SK-N-SH (cell line): Measurements from ENCODE around the gene SLC25A51. TPM values are rescaled to one million over a fixed set of nuclear protein-coding genes. Genes with fewer than 3 reads are reported as not detected.

ENCODE experiments used
- CTCF ChIA-PET: fragments of 300-600, 350-600 bp; formaldehyde crosslinking; extraction: SDS; loops from one replicate; lab custom pipeline; 2021; lab: Yijun Ruan, JAX
- POLR2A ChIA-PET: fragments of 350-600 bp; sonication (Branson Sonifier 250); formaldehyde crosslinking; extraction: SDS; loops from one replicate; lab custom pipeline; 2020; ENCODE audit warnings: antibody characterized with exemption, inconsistent platforms; lab: Yijun Ruan, JAX
- DNase-seq: peaks from one replicate; pipeline ENCODE4 v3.0.0; 2012
- H2AFZ ChIP-seq: fragments of 200-600 bp; sonication (generic); 2 replicates; pipeline ENCODE4 v1.8.1; 2016; ENCODE audit warnings: antibody characterized with exemption, mild to moderate bottlenecking, low read depth
- H3F3A ChIP-seq: fragments of 200-600 bp; sonication (generic); replicated peaks from 2 replicates; pipeline ENCODE3; 2016; ENCODE audit warnings: antibody characterized with exemption, mild to moderate bottlenecking; ENCODE audit not compliant: insufficient read depth
- H3K27ac ChIP-seq, 2 experiments: fragments of 200-500 bp in 1 of 2; fragments of 200-600 bp in 1 of 2; sonication (Bioruptor generic) in 1 of 2; sonication (generic), shearing (Covaris generic) in 1 of 2; 2 replicates each; pipeline versions ENCODE4 v1.5.1 to v1.6.1; 2014 to 2016; ENCODE audit warnings: low read depth in 2 of 2, inconsistent platforms in 1 of 2, low read length in 1 of 2, mild to moderate bottlenecking in 1 of 2, mixed read lengths in 1 of 2
- H3K27me3 ChIP-seq: fragments of 200-600 bp; sonication (generic), shearing (Covaris generic); 2 replicates; pipeline ENCODE4 v1.6.1; 2016; ENCODE audit warnings: mixed run types; ENCODE audit not compliant: insufficient read depth
- H3K36me3 ChIP-seq, 2 experiments: fragments of 200-500 bp in 1 of 2; fragments of 200-600 bp in 1 of 2; sonication (Bioruptor generic) in 1 of 2; sonication (generic) in 1 of 2; replicated peaks in 1 of 2; 2 replicates each; pipeline versions ENCODE3 to v1.5.1; 2014 to 2016; ENCODE audit warnings: low read length in 1 of 2, mild to moderate bottlenecking in 1 of 2; ENCODE audit not compliant: insufficient read depth in 2 of 2, control insufficient read depth in 1 of 2
- H3K4me1 ChIP-seq, 2 experiments: fragments of 200-500 bp in 1 of 2; fragments of 200-600 bp in 1 of 2; sonication (Bioruptor generic) in 1 of 2; sonication (generic), shearing (Covaris generic) in 1 of 2; 2 replicates each; pipeline versions ENCODE4 v1.5.1 to v1.6.1; 2014 to 2016; ENCODE audit warnings: low read depth in 1 of 2, low read length in 1 of 2, mixed run types in 1 of 2; ENCODE audit not compliant: insufficient read depth in 2 of 2, control insufficient read depth in 1 of 2
- H3K4me2 ChIP-seq: fragments of 200-600 bp; sonication (generic), shearing (Covaris generic); 2 replicates; pipeline ENCODE4 v1.6.1; 2017; ENCODE audit warnings: mixed run types
- H3K4me3 ChIP-seq, 2 experiments: fragments of 200-500 bp in 1 of 2; fragments of 200-600 bp in 1 of 2; sonication (Bioruptor generic) in 1 of 2; sonication (generic), shearing (Covaris generic) in 1 of 2; 2 replicates each; pipeline versions ENCODE4 v1.5.1 to v1.8.1; 2014 to 2016; ENCODE audit warnings: low read depth in 2 of 2, inconsistent platforms in 1 of 2, low read length in 1 of 2, mild to moderate bottlenecking in 1 of 2, mixed read lengths in 1 of 2, moderate library complexity in 1 of 2
- H3K79me2 ChIP-seq: fragments of 200-600 bp; sonication (generic); 2 replicates; pipeline ENCODE4 v1.8.1; 2017; ENCODE audit warnings: mild to moderate bottlenecking; ENCODE audit not compliant: insufficient read depth
- H3K9ac ChIP-seq: fragments of 200-600 bp; sonication (generic); 2 replicates; pipeline ENCODE4 v1.6.1; 2017; ENCODE audit warnings: mixed run types
- H3K9me2 ChIP-seq: fragments of 200-600 bp; sonication (generic); 2 replicates; pipeline ENCODE4 v1.6.1; 2017; ENCODE audit warnings: mixed run types
- H3K9me3 ChIP-seq: fragments of 200-600 bp; sonication (generic); 2 replicates; pipeline ENCODE4 v1.6.1; 2017; ENCODE audit warnings: mixed run types, mild to moderate bottlenecking, moderate library complexity
- H4K20me1 ChIP-seq: fragments of 200-600 bp; sonication (generic); 2 replicates; pipeline ENCODE4 v1.6.1; 2017; ENCODE audit warnings: mild to moderate bottlenecking, mixed run types; ENCODE audit not compliant: insufficient read depth
- CHD2 ChIP-seq: fragments of 150-350 bp; IDR thresholded peaks from 2 replicates; pipeline ENCODE4 v1.6.1; 2018; ENCODE audit warnings: low read length; ENCODE audit not compliant: partially characterized antibody
- EP300 ChIP-seq, 2 experiments: IDR thresholded peaks; 2 replicates each; pipeline versions ENCODE4 v1.4.0 to v1.6.1; 2012; ENCODE audit warnings: borderline replicate concordance in 1 of 2, low read depth in 1 of 2, low read length in 1 of 2
- FOSL2 ChIP-seq: IDR thresholded peaks from 2 replicates; pipeline ENCODE4 v1.4.0; 2012; ENCODE audit warnings: low read depth, mild to moderate bottlenecking, moderate library complexity, borderline replicate concordance
- FOXM1 ChIP-seq: IDR thresholded peaks from 2 replicates; pipeline ENCODE4 v1.4.0; 2012; ENCODE audit warnings: low read depth, mild to moderate bottlenecking
- GABPA ChIP-seq: IDR thresholded peaks from 2 replicates; pipeline ENCODE4 v1.4.0; 2012; ENCODE audit warnings: low read depth, mild to moderate bottlenecking
- GATA2 ChIP-seq: sonication (generic); formaldehyde crosslinking; IDR thresholded peaks from 2 replicates; pipeline ENCODE4 v1.5.0; 2020; ENCODE audit warnings: mild to moderate bottlenecking, missing genetic modification reagents
- JUND ChIP-seq: IDR thresholded peaks from 2 replicates; pipeline ENCODE4 v1.4.0; 2012
- MEF2A ChIP-seq: IDR thresholded peaks from 2 replicates; pipeline ENCODE4 v1.4.0; 2012; ENCODE audit warnings: low read depth, borderline replicate concordance
- NFIC ChIP-seq: IDR thresholded peaks from 2 replicates; pipeline ENCODE4 v1.4.0; 2012; ENCODE audit warnings: borderline replicate concordance
- NRF1 ChIP-seq: IDR thresholded peaks from 2 replicates; pipeline ENCODE4 v1.6.1; 2012; ENCODE audit warnings: low read depth, mild to moderate bottlenecking, low read length
- SIN3A ChIP-seq: IDR thresholded peaks from 2 replicates; pipeline ENCODE4 v1.6.1; 2012; ENCODE audit warnings: low read depth, mild to moderate bottlenecking, low read length, moderate library complexity, borderline replicate concordance
- TAF1 ChIP-seq: IDR thresholded peaks from 2 replicates; pipeline ENCODE4 v1.6.1; 2012; ENCODE audit warnings: low read depth, mild to moderate bottlenecking, low read length, moderate library complexity, borderline replicate concordance
- TCF12 ChIP-seq: IDR thresholded peaks from 2 replicates; pipeline ENCODE4 v1.4.0; 2012
- USF2 ChIP-seq: fragments of 150-350 bp; IDR thresholded peaks from 2 replicates; pipeline ENCODE4 v1.6.1; 2017; ENCODE audit warnings: antibody characterized with exemption, low read length, low read depth, borderline replicate concordance
- WGBS: methylation state at CpG from one replicate; pipeline ENCODE4 v1.1.6; 2017; ENCODE audit warnings: low lambda C conversion rate; 5-methylcytosine and 5-hydroxymethylcytosine counted together
- polyA plus RNA-seq, 3 experiments: library from polyadenylated mRNA; depleted of rRNA; stranded (reverse); fragments of >200 nt; gene quantifications; 2 replicates each; pipeline ENCODE4 v1.2.3, GENCODE V29; 2012
- TF ChIP-seq, protein P1 (sequence below): fragments of 200-600 bp; sonication (generic); IDR thresholded peaks from 2 replicates; pipeline ENCODE4 v1.6.1; 2017; ENCODE audit warnings: antibody characterized with exemption, mild to moderate bottlenecking, moderate library complexity

SLC25A51 gene
- polyA plus RNA-seq, 1 of the 3 experiments (the other 2 are of a cell fraction), result 13.3 TPM

GRCh38 chr9:37931592-37931991, 27.7 kb upstream of the SLC25A51 start:
- Histone ChIP-seq H3K9me2 (no peaks in the 10 kb centered on the region), H3F3A (peaks cover 29% of the 10 kb centered on the region), H3K9ac (no peak overlapping the region), H3K79me2 (peaks cover 92% of the 10 kb centered on the region), H3K4me3 (no peak overlapping the region), H3K4me2 (no peak overlapping the region), H3K27ac (no peak overlapping the region), H3K4me1 (peaks cover 5 to 62% of the 10 kb centered on the region in 2 experiments; a peak in 3 of 4 replicates), H3K9me3 (0 out of 2 replicates have a peak, but pooled peaks cover 4% of the 10 kb centered on the region), H4K20me1 (no peaks in the 10 kb centered on the region), H3K36me3 (peaks cover 13 to 26% of the 10 kb centered on the region in 2 experiments), H2AFZ (no peak overlapping the region), H3K27me3 (no peaks in the 10 kb centered on the region)
- POLR2A ChIA-PET, result no interaction called here
- WGBS, result 97% methylated on average over 5 of the region's 5 CpGs
- CTCF ChIA-PET, result interaction anchor here (1.0 to 1.3 kb wide), 2 partner anchors 18 to 157 kb away, joined by 4 read pairs; no protein-coding TSS in a partner anchor
- no peak for TF ChIP-seq NRF1
- no peak for TF ChIP-seq CHD2
- no peak for TF ChIP-seq NFIC
- TF ChIP-seq TAF1, result no peak
- no peak for TF ChIP-seq GABPA
- TF ChIP-seq USF2, result no peak
- TF ChIP-seq FOXM1, result no peak
- DNase-seq, result no peak

DNA sequence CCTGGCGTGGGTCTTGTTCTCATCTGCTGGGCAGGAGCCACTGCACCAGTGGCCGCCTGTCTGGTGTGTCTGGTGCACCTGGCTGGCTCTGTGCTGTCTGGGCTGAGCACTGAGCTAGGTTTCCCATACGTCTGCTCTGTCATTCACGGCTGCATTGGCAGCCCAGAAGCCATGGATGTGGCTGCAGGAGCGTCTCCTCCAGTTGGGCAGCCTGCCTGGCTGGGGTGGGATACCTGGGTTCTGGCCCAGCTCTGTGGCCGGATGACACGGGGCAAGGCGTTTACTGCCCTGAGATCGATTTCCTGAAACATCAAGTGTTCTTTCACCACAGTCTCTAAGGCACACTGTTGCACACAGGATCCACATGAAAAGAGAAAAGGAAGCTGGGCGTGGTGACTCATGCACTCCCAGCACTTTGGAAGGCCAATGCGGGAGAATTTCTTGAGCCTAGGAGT, 25.5 kb upstream of the SLC25A51 start:
- POLR2A ChIA-PET, result interaction anchor here (1.2 kb wide), 1 partner anchor 12 kb away, joined by 3 read pairs; no protein-coding TSS in a partner anchor
- Histone ChIP-seq H4K20me1 (peaks cover 3% of the 10 kb centered on the region; the same call in 1 of the 2 replicates), H3K27ac (peak overlapping the region; percentile 68 to 88), H3K9me3 (0 out of 2 replicates have a peak, but pooled peaks cover 4% of the 10 kb centered on the region), H3K4me3 (no peak overlapping the region), H3K27me3 (no peaks in the 10 kb centered on the region), H3K9me2 (no peaks in the 10 kb centered on the region), H2AFZ (no peak overlapping the region), H3K36me3 (peaks cover 14 to 26% of the 10 kb centered on the region in 2 experiments), H3F3A (peaks cover 29% of the 10 kb centered on the region), H3K79me2 (peaks cover 93% of the 10 kb centered on the region), H3K4me1 (peaks cover 15 to 65% of the 10 kb centered on the region in 2 experiments; a peak in 3 of 4 replicates), H3K9ac (no peak overlapping the region), H3K4me2 (no peak overlapping the region)
- 63% methylated on average over 11 of the region's 11 CpGs for WGBS
- CTCF ChIA-PET, result interaction anchor here (0.5 to 1.9 kb wide), 4 partner anchors 9 to 157 kb away, joined by 3 to 16 read pairs (median 4); no protein-coding TSS in a partner anchor
- 0 out of 4 replicates have a peak, but pooled peaks of 1 of the 2 experiments have one; percentile 33 for TF ChIP-seq EP300 (IDR thresholded peaks at IDR 0.05; ENCODE audit: borderline replicate concordance in 1 of 2, low read depth in 1 of 2, low read length in 1 of 2)
- TF ChIP-seq FOXM1, result no peak
- no peak for TF ChIP-seq TAF1
- TF ChIP-seq GABPA, result no peak
- 0 out of 2 replicates have a peak, but pooled peaks have one; percentile 33 for TF ChIP-seq JUND
- no peak for TF ChIP-seq GATA2 (CRISPR knock-in tag)
- TF ChIP-seq, protein P1, sequence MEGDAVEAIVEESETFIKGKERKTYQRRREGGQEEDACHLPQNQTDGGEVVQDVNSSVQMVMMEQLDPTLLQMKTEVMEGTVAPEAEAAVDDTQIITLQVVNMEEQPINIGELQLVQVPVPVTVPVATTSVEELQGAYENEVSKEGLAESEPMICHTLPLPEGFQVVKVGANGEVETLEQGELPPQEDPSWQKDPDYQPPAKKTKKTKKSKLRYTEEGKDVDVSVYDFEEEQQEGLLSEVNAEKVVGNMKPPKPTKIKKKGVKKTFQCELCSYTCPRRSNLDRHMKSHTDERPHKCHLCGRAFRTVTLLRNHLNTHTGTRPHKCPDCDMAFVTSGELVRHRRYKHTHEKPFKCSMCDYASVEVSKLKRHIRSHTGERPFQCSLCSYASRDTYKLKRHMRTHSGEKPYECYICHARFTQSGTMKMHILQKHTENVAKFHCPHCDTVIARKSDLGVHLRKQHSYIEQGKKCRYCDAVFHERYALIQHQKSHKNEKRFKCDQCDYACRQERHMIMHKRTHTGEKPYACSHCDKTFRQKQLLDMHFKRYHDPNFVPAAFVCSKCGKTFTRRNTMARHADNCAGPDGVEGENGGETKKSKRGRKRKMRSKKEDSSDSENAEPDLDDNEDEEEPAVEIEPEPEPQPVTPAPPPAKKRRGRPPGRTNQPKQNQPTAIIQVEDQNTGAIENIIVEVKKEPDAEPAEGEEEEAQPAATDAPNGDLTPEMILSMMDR, result no peak
- no peak for TF ChIP-seq MEF2A
- TF ChIP-seq FOSL2, result peak; percentile 47; the same call in 1 of the 2 replicates
- TF ChIP-seq TCF12, result 0 out of 2 replicates have a peak, but pooled peaks have one; percentile 23
- TF ChIP-seq NRF1, result no peak
- TF ChIP-seq SIN3A, result no peak
- no peak for DNase-seq
